ENCODE data around the gene STOML1. TPM values are rescaled to one million over a fixed set of nuclear protein-coding genes. Genes with fewer than 3 reads are reported as not detected.

The STOML1 gene
- total RNA-seq, 5 donors from 2014 or later (not counting 1 experiment from before 2014, with no cell fraction given), result 5.1 to 13.4 (median 12.0) TPM

GRCh38 chr15:73930371-73930770 lies 61.7 kb downstream of the STOML1 start:
- CTCF ChIA-PET, result no interaction called here
- Mint-ChIP-seq H3K27me3 (no peaks in the 10 kb centered on the region), H3K27ac (no peak overlapping the region), H3K36me3 (no peaks in the 10 kb centered on the region), H3K4me1 (peaks cover 28 to 49% (median 31%) of the 10 kb centered on the region in 3 donors), H3K4me3 (no peak overlapping the region), H3K9me3 (no peaks in the 10 kb centered on the region)
- Histone ChIP-seq H3K4me1 (ENCODE audit: control insufficient read depth in 1 of 2, extremely low read depth in 1 of 2, insufficient read depth in 2 of 2, low read length in 2 of 2) (peaks cover 3 to 37% of the 10 kb centered on the region in 2 experiments), H3K36me3 (ENCODE audit: control insufficient read depth in 2 of 2, extremely low read depth in 1 of 2, insufficient read depth in 1 of 2, low read length in 1 of 2) (no peaks in the 10 kb centered on the region), H3K9me3 (no peaks in the 10 kb centered on the region), H3K27me3 (replicated peaks in 1 of 2; ENCODE audit: control insufficient read depth in 2 of 2, extremely low read depth in 1 of 2, insufficient read depth in 2 of 2, low read length in 1 of 2) (peaks cover 0 to 7% of the 10 kb centered on the region in 2 experiments), H3K4me3 (ENCODE audit: control insufficient read depth in 1 of 2, extremely low read depth in 1 of 2, low read length in 1 of 2) (no peak overlapping the region), H3K27ac (ENCODE audit: low read length) (no peak overlapping the region)
- no peak for DNase-seq
- 29% methylated on average over 1 of the region's 8 CpGs for WGBS (ENCODE audit: insufficient coverage)
- ATAC-seq (replicated peaks in 1 of 4), result no peak
- POLR2A ChIA-PET, result no interaction called here

GRCh38 chr15:73928971-73929627 lies 63.0 kb downstream of the STOML1 start:
- Histone ChIP-seq H3K9me3 (no peaks in the 10 kb centered on the region), H3K27ac (ENCODE audit: low read length) (no peak overlapping the region), H3K4me3 (ENCODE audit: control insufficient read depth in 1 of 2, extremely low read depth in 1 of 2, low read length in 1 of 2) (no peak overlapping the region), H3K36me3 (ENCODE audit: control insufficient read depth in 2 of 2, extremely low read depth in 1 of 2, insufficient read depth in 1 of 2, low read length in 1 of 2) (no peaks in the 10 kb centered on the region), H3K4me1 (ENCODE audit: control insufficient read depth in 1 of 2, extremely low read depth in 1 of 2, insufficient read depth in 2 of 2, low read length in 2 of 2) (peaks cover 3 to 47% of the 10 kb centered on the region in 2 experiments), H3K27me3 (replicated peaks in 1 of 2; ENCODE audit: control insufficient read depth in 2 of 2, extremely low read depth in 1 of 2, insufficient read depth in 2 of 2, low read length in 1 of 2) (peaks cover 0 to 7% of the 10 kb centered on the region in 2 experiments)
- H3K4me1 Mint-ChIP-seq, result peaks cover 33 to 50% (median 40%) of the 10 kb centered on the region in 3 donors
- peak overlapping the region; percentile 17 to 60 (median 52) for H3K4me3 Mint-ChIP-seq
- DNase-seq (no peak), ATAC-seq (replicated peaks in 1 of 4) (no peak)
- no CpG with 5 or more reads among the region's 5 CpGs for WGBS (ENCODE audit: insufficient coverage)
- ChIA-PET CTCF (interaction anchor here (0.6 to 1.2 kb wide), 2 partner anchors 25 to 1579 kb away, joined by 3 read pairs; no protein-coding TSS in a partner anchor), POLR2A (no interaction called here)
- no peaks in the 10 kb centered on the region for H3K36me3 Mint-ChIP-seq
- H3K27ac Mint-ChIP-seq, result peak overlapping the region in 1 of 2 donors; percentile 55
- H3K27me3 Mint-ChIP-seq, result no peaks in the 10 kb centered on the region
- no peaks in the 10 kb centered on the region for H3K9me3 Mint-ChIP-seq

Other genes starting within 250 kb of the STOML1 start
- gene INSYN1, start 238.9 kb downstream of the STOML1 start, total RNA-seq, result not detected
- not detected for gene TBC1D21, start 118.7 kb downstream of the STOML1 start, total RNA-seq
- gene LOXL1, start 65.8 kb downstream of the STOML1 start, total RNA-seq, result 1 to 10 TPM; 1.4 to 4.8 (median 1.6) TPM
- 10 to 100 TPM; 43.0 to 79.8 (median 60.7) TPM for gene PML, start 2.4 kb upstream of the STOML1 start, total RNA-seq
- gene GOLGA6A, start 90.3 kb upstream of the STOML1 start, total RNA-seq, result under 1 TPM in 3 of 5 donors, not detected in 2; 0.13 to 0.50 (median 0.37) TPM
- under 1 TPM in 1 of 5 donors, not detected in 4; 0.06 TPM for gene ISLR2, start 138.3 kb upstream of the STOML1 start, total RNA-seq
- gene ISLR, start 181.4 kb upstream of the STOML1 start, total RNA-seq, result under 1 TPM in 1 of 5 donors, not detected in 4; 0.12 TPM
- gene STRA6, start 210.5 kb upstream of the STOML1 start, total RNA-seq, result not detected
- gene CCDC33, start 244.0 kb upstream of the STOML1 start, total RNA-seq, result not detected

Measured in T-cell (primary cell).